HCT116 (cell line): ENCODE results near the gene GPX2.

ENCODE experiments used
- JUND ChIP-seq: IDR thresholded peaks from 2 replicates; pipeline ENCODE4 v1.6.1; 2012
- POLR2A ChIP-seq: IDR thresholded peaks from 2 replicates; pipeline ENCODE4 v1.7.0; 2011; ENCODE audit warnings: borderline replicate concordance; ENCODE audit not compliant: insufficient read depth, insufficient read length; ENCODE audit errors: extremely low read depth
- POLR2AphosphoS5 ChIP-seq: IDR thresholded peaks from 2 replicates; pipeline ENCODE4 v1.6.1; 2011; ENCODE audit warnings: mild to moderate bottlenecking, low read depth, low read length, moderate library complexity
- RAD21 ChIP-seq: IDR thresholded peaks from 2 replicates; pipeline ENCODE4 v1.6.1; 2012; ENCODE audit warnings: low read depth, mild to moderate bottlenecking
- REST ChIP-seq: IDR thresholded peaks from 2 replicates; pipeline ENCODE4 v1.6.1; 2012; ENCODE audit warnings: low read depth
- SIN3A ChIP-seq: IDR thresholded peaks from 2 replicates; pipeline ENCODE4 v1.6.1; 2012; ENCODE audit warnings: low read depth
- TCF7L2 ChIP-seq: IDR thresholded peaks from 2 replicates; pipeline ENCODE4 v1.7.0; 2011; ENCODE audit warnings: borderline replicate concordance, inconsistent platforms; ENCODE audit not compliant: insufficient read depth, insufficient read length; ENCODE audit errors: extremely low read depth
- TF ChIP-seq, protein P1 (sequence below), 3 experiments: fragments of 200-600 bp in 1 of 3; sonication (generic) in 1 of 3; IDR thresholded peaks in 2 of 3; conservative IDR thresholded peaks in 1 of 3; 2 replicates each; pipeline ENCODE4 v1.5.1; 2012 to 2017; ENCODE audit warnings: low read depth in 2 of 3, low read length in 2 of 3, antibody characterized with exemption in 1 of 3, borderline replicate concordance in 1 of 3, control low read depth in 1 of 3, mild to moderate bottlenecking in 1 of 3, mixed read lengths in 1 of 3, mixed run types in 1 of 3, moderate library complexity in 1 of 3; ENCODE audit not compliant: insufficient read depth in 1 of 3
- TF ChIP-seq, protein P2 (sequence below): IDR thresholded peaks from 2 replicates; pipeline ENCODE4 v1.6.1; 2012

DNA sequence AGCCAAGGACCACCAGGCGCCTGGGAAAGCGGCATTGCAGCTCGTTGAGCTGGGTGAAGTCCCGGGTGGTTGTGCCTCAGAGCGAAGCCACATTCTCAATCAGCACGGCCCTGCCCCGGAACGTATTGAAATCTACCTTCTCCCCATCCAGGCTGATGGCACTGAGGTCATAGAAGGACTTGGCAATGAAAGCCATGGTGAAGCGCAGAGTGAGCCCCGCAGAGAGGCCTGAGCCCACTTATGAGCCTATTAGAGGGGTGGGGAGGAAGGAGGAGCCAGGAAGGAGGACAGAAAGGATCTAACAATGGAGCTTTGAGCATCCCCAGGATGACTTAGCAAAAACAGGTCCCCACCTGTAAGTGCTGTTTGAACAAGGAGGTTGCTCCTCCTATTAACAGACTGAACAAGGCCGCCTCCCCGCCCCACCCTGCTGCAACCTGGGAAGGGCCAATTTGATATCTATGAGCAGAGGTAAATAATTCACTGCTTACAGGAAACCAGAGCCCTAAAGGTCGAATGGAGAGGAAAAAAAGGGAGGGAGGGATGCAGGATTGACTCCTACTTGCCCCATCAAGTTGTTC, at the start of gene GPX2:
- TF ChIP-seq REST (no peak), POLR2A (no peak), RAD21 (no peak), POLR2AphosphoS5 (no peak), JUND (no peak), TCF7L2 (no peak), SIN3A (no peak)
- TF ChIP-seq, protein P1, sequence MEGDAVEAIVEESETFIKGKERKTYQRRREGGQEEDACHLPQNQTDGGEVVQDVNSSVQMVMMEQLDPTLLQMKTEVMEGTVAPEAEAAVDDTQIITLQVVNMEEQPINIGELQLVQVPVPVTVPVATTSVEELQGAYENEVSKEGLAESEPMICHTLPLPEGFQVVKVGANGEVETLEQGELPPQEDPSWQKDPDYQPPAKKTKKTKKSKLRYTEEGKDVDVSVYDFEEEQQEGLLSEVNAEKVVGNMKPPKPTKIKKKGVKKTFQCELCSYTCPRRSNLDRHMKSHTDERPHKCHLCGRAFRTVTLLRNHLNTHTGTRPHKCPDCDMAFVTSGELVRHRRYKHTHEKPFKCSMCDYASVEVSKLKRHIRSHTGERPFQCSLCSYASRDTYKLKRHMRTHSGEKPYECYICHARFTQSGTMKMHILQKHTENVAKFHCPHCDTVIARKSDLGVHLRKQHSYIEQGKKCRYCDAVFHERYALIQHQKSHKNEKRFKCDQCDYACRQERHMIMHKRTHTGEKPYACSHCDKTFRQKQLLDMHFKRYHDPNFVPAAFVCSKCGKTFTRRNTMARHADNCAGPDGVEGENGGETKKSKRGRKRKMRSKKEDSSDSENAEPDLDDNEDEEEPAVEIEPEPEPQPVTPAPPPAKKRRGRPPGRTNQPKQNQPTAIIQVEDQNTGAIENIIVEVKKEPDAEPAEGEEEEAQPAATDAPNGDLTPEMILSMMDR (IDR thresholded peaks at IDR 0.05 in 2 of 3, conservative IDR thresholded peaks at IDR 0.05 in 1 of 3; ENCODE audit: borderline replicate concordance in 1 of 3, insufficient read depth in 1 of 3, low read depth in 2 of 3, low read length in 2 of 3): no peak
- TF ChIP-seq, protein P2, sequence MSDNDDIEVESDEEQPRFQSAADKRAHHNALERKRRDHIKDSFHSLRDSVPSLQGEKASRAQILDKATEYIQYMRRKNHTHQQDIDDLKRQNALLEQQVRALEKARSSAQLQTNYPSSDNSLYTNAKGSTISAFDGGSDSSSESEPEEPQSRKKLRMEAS: no peak
